ENCODE measurements around the gene THADA. TPM values are rescaled to one million over a fixed set of nuclear protein-coding genes. Genes with fewer than 3 reads are reported as not detected.
A peak's percentile ranks its signal among the peaks of the same experiment; 100 is the strongest.

Gene THADA
- total RNA-seq, 2 donors from 2014 or later, result 14.5 to 16.1 TPM

GRCh38 chr2:43280994-43281393, 314.8 kb downstream of the THADA start:
- Histone ChIP-seq H3K27me3 (no peaks in the 10 kb centered on the region), H3K27ac (no peak overlapping the region), H3K4me3 (no peak overlapping the region), H3K4me1 (peaks cover 0 to 23% of the 10 kb centered on the region in 2 donors), H3K36me3 (peaks cover 23% of the 10 kb centered on the region), H3K9me3 (no peaks in the 10 kb centered on the region)
- DNase-seq (ENCODE audit: low spot score), result no peak
- TF ChIP-seq, protein P1, sequence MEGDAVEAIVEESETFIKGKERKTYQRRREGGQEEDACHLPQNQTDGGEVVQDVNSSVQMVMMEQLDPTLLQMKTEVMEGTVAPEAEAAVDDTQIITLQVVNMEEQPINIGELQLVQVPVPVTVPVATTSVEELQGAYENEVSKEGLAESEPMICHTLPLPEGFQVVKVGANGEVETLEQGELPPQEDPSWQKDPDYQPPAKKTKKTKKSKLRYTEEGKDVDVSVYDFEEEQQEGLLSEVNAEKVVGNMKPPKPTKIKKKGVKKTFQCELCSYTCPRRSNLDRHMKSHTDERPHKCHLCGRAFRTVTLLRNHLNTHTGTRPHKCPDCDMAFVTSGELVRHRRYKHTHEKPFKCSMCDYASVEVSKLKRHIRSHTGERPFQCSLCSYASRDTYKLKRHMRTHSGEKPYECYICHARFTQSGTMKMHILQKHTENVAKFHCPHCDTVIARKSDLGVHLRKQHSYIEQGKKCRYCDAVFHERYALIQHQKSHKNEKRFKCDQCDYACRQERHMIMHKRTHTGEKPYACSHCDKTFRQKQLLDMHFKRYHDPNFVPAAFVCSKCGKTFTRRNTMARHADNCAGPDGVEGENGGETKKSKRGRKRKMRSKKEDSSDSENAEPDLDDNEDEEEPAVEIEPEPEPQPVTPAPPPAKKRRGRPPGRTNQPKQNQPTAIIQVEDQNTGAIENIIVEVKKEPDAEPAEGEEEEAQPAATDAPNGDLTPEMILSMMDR (IDR thresholded peaks at IDR 0.05), result no peak

- no peak for DNase-seq (ENCODE audit: low spot score)
- H3K27ac ChIP-seq, result no peak overlapping the region
- peaks cover 0 to 25% of the 10 kb centered on the region in 2 donors for H3K4me1 ChIP-seq
- TF ChIP-seq, protein P1 (IDR thresholded peaks at IDR 0.05), result no peak
- no peak overlapping the region for H3K4me3 ChIP-seq
- no peaks in the 10 kb centered on the region for H3K9me3 ChIP-seq
- peaks cover 12% of the 10 kb centered on the region for H3K36me3 ChIP-seq
- H3K27me3 ChIP-seq, result no peaks in the 10 kb centered on the region
These were observed 316.5 kb downstream of the THADA start for GRCh38 chr2:43279317-43279840.

DNA sequence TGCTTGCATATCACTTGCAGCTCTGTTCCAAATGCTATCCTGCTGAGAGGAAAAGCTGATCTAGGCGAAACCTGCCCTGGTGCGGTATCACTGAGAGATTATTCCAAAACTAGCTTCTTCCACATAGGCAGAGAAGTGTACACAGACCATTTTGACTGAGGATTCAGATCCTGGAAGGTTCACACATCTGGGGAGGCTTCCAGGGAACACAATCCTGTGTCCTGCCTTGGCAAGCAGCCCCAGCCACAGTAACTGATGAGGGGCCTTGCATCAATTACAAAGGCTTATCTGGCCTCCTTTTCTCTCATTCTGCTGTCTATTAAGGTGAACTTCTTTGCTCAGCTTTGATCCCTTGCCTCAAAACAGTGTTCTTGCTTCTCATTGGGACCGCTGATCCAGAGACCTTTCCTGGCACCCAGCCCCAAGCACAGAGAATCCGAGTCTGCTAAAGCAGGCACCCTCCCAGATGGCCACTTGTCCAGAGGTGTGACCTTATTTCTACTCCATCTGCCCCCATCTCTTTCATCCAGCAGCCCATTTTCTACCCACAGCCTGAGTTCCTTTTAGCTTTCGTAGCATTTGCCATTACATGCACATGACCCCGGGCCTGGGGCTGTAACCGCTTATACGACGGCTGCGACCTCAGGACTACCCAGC, 317.1 kb downstream of the THADA start:
- Histone ChIP-seq H3K27ac (no peak overlapping the region), H3K36me3 (peaks cover 6% of the 10 kb centered on the region), H3K4me1 (peaks cover 0 to 32% of the 10 kb centered on the region in 2 donors), H3K4me3 (no peak overlapping the region), H3K9me3 (no peaks in the 10 kb centered on the region), H3K27me3 (no peaks in the 10 kb centered on the region)
- TF ChIP-seq, protein P1 (IDR thresholded peaks at IDR 0.05), result no peak
- no peak for DNase-seq (ENCODE audit: low spot score)

- peaks cover 0 to 36% of the 10 kb centered on the region in 2 donors for H3K4me1 ChIP-seq
- H3K27me3 ChIP-seq, result no peaks in the 10 kb centered on the region
- TF ChIP-seq, protein P1 (IDR thresholded peaks at IDR 0.05), result no peak
- H3K36me3 ChIP-seq, result peaks cover 1% of the 10 kb centered on the region
- no peaks in the 10 kb centered on the region for H3K9me3 ChIP-seq
- DNase-seq (ENCODE audit: low spot score), result no peak
- H3K27ac ChIP-seq, result peak overlapping the region; percentile 38 to 60
- no peak overlapping the region for H3K4me3 ChIP-seq
These were observed 318.9 kb downstream of the THADA start for GRCh38 chr2:43276962-43277391.

- Histone ChIP-seq H3K27ac (peak overlapping the region; percentile 38 to 60), H3K36me3 (no peaks in the 10 kb centered on the region), H3K27me3 (no peaks in the 10 kb centered on the region), H3K4me3 (no peak overlapping the region), H3K9me3 (no peaks in the 10 kb centered on the region), H3K4me1 (peaks cover 0 to 36% of the 10 kb centered on the region in 2 donors)
- DNase-seq (ENCODE audit: low spot score), result no peak
- TF ChIP-seq, protein P1 (IDR thresholded peaks at IDR 0.05), result no peak
These were observed 319.4 kb downstream of the THADA start for GRCh38 chr2:43276266-43276941.

Measured in right atrium auricular region (tissue), 2 donors.